GM12878 (cell line): ENCODE measurements around the gene RAF1. TPM values are rescaled to one million over a fixed set of nuclear protein-coding genes. Genes with fewer than 3 reads are reported as not detected.
A peak's percentile ranks its signal among the peaks of the same experiment; 100 is the strongest.

Source experiments
- ATAC-seq: fragments of 200-7000 bp; cut with Tn5 transposase; 3 replicates; pipeline ENCODE4 v1.9.1; 2020; ENCODE audit warnings: mild to moderate bottlenecking, moderate library complexity
- BruUV-seq: library from RNA; stranded (reverse); fragments of 400-500 nt; replicated peaks from 2 replicates; lab custom pipeline; 2021; lab: Mats Ljungman, UMichigan
- CTCF ChIA-PET: fragments of 300-600 bp; sonication (Branson Sonifier 250); formaldehyde crosslinking; extraction: SDS; loops from one replicate; lab custom pipeline; 2021; ENCODE audit warnings: inconsistent platforms; lab: Yijun Ruan, JAX
- POLR2A ChIA-PET: fragments of 350-600 bp; formaldehyde crosslinking; extraction: SDS; loops from one replicate; lab custom pipeline; 2021; ENCODE audit warnings: inconsistent platforms; lab: Charles Lee
- RAD21 ChIA-PET: fragments of 300-600 bp; sonication (Branson Sonifier 250); formaldehyde crosslinking; loops from one replicate; lab custom pipeline; 2023; ENCODE audit warnings: antibody characterized with exemption; ENCODE audit not compliant: unreplicated experiment; lab: Charles Lee
- SMC1A ChIA-PET: fragments of 300-600 bp; sonication (Branson Sonifier 250); formaldehyde crosslinking; loops from one replicate; lab custom pipeline; 2023; ENCODE audit not compliant: unreplicated experiment, uncharacterized antibody; lab: Charles Lee
- DNase-seq: peaks from one replicate; pipeline ENCODE4 v3.0.0-alpha.2; 2011; ENCODE audit warnings: low read depth, low spot score
- FAIRE-seq: peaks from 3 replicates; lab custom pipeline; 2011; peaks lifted over from hg19 to GRCh38; lab: Jason Lieb, UNC
- H2AFZ ChIP-seq: 2 replicates; pipeline ENCODE4 v1.6.0; 2011; ENCODE audit warnings: low read depth, low read length, control low read depth; ENCODE audit not compliant: control insufficient read depth
- H3K27ac ChIP-seq: 2 replicates; pipeline ENCODE4 v1.5.1; 2011; ENCODE audit warnings: control low read depth; ENCODE audit not compliant: control insufficient read depth, insufficient read depth
- H3K27me3 ChIP-seq, 2 experiments: replicated peaks in 1 of 2; 2 replicates each; pipeline versions ENCODE4 v1.6.0 to v1.6.1; 2011; ENCODE audit warnings: low read length in 1 of 2; ENCODE audit not compliant: control insufficient read depth in 2 of 2, insufficient read depth in 2 of 2
- H3K36me3 ChIP-seq, 2 experiments: 2 replicates each; pipeline ENCODE4 v1.5.1; 2011; ENCODE audit warnings: low read length in 1 of 2; ENCODE audit not compliant: control insufficient read depth in 2 of 2, insufficient read depth in 2 of 2
- H3K4me1 ChIP-seq: 2 replicates; pipeline ENCODE4 v1.6.1; 2011; ENCODE audit warnings: mild to moderate bottlenecking, low read length, moderate library complexity, mixed read lengths; ENCODE audit not compliant: control insufficient read depth, insufficient read depth
- H3K4me2 ChIP-seq: 2 replicates; pipeline ENCODE4 v1.6.0; 2011; ENCODE audit warnings: control low read depth; ENCODE audit not compliant: control insufficient read depth, insufficient read depth
- H3K4me3 ChIP-seq: fragments of 200-600 bp; sonication (generic); 2 replicates; pipeline ENCODE4 v1.5.1; 2016
- H3K79me2 ChIP-seq: 2 replicates; pipeline ENCODE4 v1.6.0; 2011; ENCODE audit warnings: low read length; ENCODE audit not compliant: control insufficient read depth, insufficient read depth
- H3K9ac ChIP-seq: 2 replicates; pipeline ENCODE4 v1.8.0; 2011; ENCODE audit warnings: low read length, control low read depth, mixed read lengths; ENCODE audit not compliant: control insufficient read depth, insufficient read depth
- H3K9me3 ChIP-seq: replicated peaks from 3 replicates; pipeline ENCODE4 v1.5.1; 2011; ENCODE audit warnings: mild to moderate bottlenecking, low read length; ENCODE audit not compliant: control insufficient read depth, insufficient read depth
- H4K20me1 ChIP-seq: 2 replicates; pipeline ENCODE4 v1.6.0; 2011; ENCODE audit not compliant: control insufficient read depth, insufficient read depth
- FOXM1 ChIP-seq: IDR thresholded peaks from 2 replicates; pipeline ENCODE4 v1.6.1; 2012; ENCODE audit warnings: low read depth, mild to moderate bottlenecking, inconsistent platforms, low read length, moderate library complexity
- MEF2B ChIP-seq: fragments of 450-650 bp; IDR thresholded peaks from 2 replicates; pipeline ENCODE4 v1.6.1; 2018; ENCODE audit warnings: mild to moderate bottlenecking, moderate library complexity; ENCODE audit not compliant: partially characterized antibody, poor library complexity, severe bottlenecking
- MTA2 ChIP-seq: fragments of 450-650 bp; IDR thresholded peaks from 2 replicates; pipeline ENCODE4 v1.6.1; 2016; ENCODE audit warnings: low read depth, mild to moderate bottlenecking, moderate library complexity
- NFIC ChIP-seq: IDR thresholded peaks from 2 replicates; pipeline ENCODE4 v1.6.1; 2012; ENCODE audit warnings: low read depth, mild to moderate bottlenecking, inconsistent platforms, low read length, moderate library complexity
- SRF ChIP-seq, 2 experiments: IDR thresholded peaks; 2 replicates each; pipeline ENCODE4 v1.6.1; 2011; ENCODE audit warnings: low read depth in 2 of 2, low read length in 2 of 2, mild to moderate bottlenecking in 1 of 2, moderate library complexity in 1 of 2
- in situ Hi-C: fragments of 300-500 bp; cut with MboI; formaldehyde crosslinking; loops from 9 replicates; pipeline ENCODE4 v1.14.3; 2018; ENCODE audit warnings: mixed read lengths
- intact Hi-C: fragments of 100-400 bp; cut with micrococcal nuclease; formaldehyde crosslinking; loops from one replicate; pipeline ENCODE4 v1.14.2; 2022; ENCODE audit not compliant: unreplicated experiment
- polyA plus RNA-seq, 11 experiments: library from polyadenylated mRNA; depleted of rRNA in 4 of 11; unstranded in 6 of 11; stranded (reverse) in 5 of 11; fragments of >200 nt; fragmentation: Nextera tagmentation in 4 of 11; fragmentation: Illumina TruSeq in 1 of 11; extraction: Ambion mirVana in 4 of 11; extraction: Trizol in 1 of 11; gene quantifications; 1 replicate in 1 of 11; 2 replicates in 10 of 11; pipeline versions ENCODE4 v1.2.1 to v1.2.3, GENCODE V29; 2011 to 2016; ENCODE audit warnings: inconsistent platforms in 2 of 11, missing spikeins in 2 of 11, low read depth in 1 of 11
- total RNA-seq, 4 experiments: library from RNA; depleted of rRNA in 3 of 4; stranded (reverse); fragments of >200 nt in 3 of 4; fragmentation: Illumina TruSeq in 1 of 4; extraction: Trizol in 1 of 4; gene quantifications; 2 replicates each; pipeline versions ENCODE4 v1.2.1 to v1.2.3, GENCODE V29; 2013 to 2021
- TF ChIP-seq, protein P1 (sequence below): IDR thresholded peaks from 2 replicates; pipeline ENCODE4 v1.6.1; 2011; ENCODE audit warnings: low read depth, mild to moderate bottlenecking, low read length, moderate library complexity, borderline replicate concordance; ENCODE audit errors: extremely low read depth
- TF ChIP-seq, protein P2 (sequence below): IDR thresholded peaks from 2 replicates; pipeline ENCODE4 v1.6.1; 2012; ENCODE audit warnings: low read depth, low read length, improper control_type of control experiment
- TF ChIP-seq, protein P3 (sequence below): fragments of 450-650 bp; IDR thresholded peaks from 2 replicates; pipeline ENCODE4 v1.6.1; 2016; ENCODE audit warnings: mild to moderate bottlenecking
- TF ChIP-seq, protein P4 (sequence below): fragments of 450-650 bp; IDR thresholded peaks from 2 replicates; pipeline ENCODE4 v1.6.1; 2014; ENCODE audit warnings: mild to moderate bottlenecking

RAF1 gene
- total and polyA plus RNA-seq, 10 of the 15 experiments (the other 5 are each of a cell fraction or from before 2014, with no cell fraction given) = 20.4 to 151 (median 77.8) TPM

DNA sequence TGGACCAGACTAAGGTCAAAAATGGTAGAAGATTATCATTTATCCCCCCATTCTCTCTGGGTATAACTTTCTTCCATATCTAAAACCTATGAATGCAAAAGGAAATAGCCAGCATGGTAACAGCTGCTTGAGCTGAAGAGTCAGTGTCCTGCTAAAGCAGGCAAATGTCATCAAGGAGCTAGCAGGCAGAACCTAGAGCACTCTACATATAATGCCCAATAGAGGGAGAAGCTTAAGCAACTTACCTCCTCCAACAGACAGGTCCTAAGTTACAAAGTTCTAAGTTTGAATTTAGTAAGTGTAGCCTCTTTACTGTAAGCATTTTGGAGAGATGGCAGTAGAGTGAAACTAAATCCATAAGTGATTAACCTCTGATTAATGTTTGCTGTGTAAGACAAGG is 7.7 kb downstream of the RAF1 start:
- no peaks in the 10 kb centered on the region for H3K9me3 ChIP-seq
- H3K4me3 ChIP-seq = no peak overlapping the region; the same call in 1 of the 2 replicates
- ChIA-PET CTCF (interaction anchor here (0.9 kb wide), 1 partner anchor 33 kb away, joined by 3 read pairs; no protein-coding TSS in a partner anchor), POLR2A (interaction anchor here (9.5 kb wide), 1 partner anchor 8 kb away, joined by 125 read pairs; no protein-coding TSS in a partner anchor), SMC1A (interaction anchor here (2.0 kb wide), 1 partner anchor 8 kb away, joined by 10 read pairs; no protein-coding TSS in a partner anchor), RAD21 (no interaction called here)
- peak; percentile 50 for ATAC-seq
- H3K27ac ChIP-seq = no peak overlapping the region
- H3K4me2 ChIP-seq = no peak overlapping the region
- H2AFZ ChIP-seq = no peak overlapping the region
- peak; percentile 77 for FAIRE-seq
- BruUV-seq = no TSS peak
- no peak for DNase-seq
- intact Hi-C loops = no loop called here
- in situ Hi-C loops = no loop called here
- H3K36me3 ChIP-seq = no peaks in the 10 kb centered on the region
- peaks cover 14% of the 10 kb centered on the region for H3K4me1 ChIP-seq
- H3K79me2 ChIP-seq = peaks cover 92% of the 10 kb centered on the region
- peaks cover 3% of the 10 kb centered on the region for H4K20me1 ChIP-seq
- H3K9ac ChIP-seq = no peak overlapping the region
- TF ChIP-seq, protein P1, sequence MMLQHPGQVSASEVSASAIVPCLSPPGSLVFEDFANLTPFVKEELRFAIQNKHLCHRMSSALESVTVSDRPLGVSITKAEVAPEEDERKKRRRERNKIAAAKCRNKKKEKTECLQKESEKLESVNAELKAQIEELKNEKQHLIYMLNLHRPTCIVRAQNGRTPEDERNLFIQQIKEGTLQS = no peak
- TF ChIP-seq, protein P2, sequence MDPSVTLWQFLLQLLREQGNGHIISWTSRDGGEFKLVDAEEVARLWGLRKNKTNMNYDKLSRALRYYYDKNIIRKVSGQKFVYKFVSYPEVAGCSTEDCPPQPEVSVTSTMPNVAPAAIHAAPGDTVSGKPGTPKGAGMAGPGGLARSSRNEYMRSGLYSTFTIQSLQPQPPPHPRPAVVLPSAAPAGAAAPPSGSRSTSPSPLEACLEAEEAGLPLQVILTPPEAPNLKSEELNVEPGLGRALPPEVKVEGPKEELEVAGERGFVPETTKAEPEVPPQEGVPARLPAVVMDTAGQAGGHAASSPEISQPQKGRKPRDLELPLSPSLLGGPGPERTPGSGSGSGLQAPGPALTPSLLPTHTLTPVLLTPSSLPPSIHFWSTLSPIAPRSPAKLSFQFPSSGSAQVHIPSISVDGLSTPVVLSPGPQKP = no peak
- TF ChIP-seq, protein P3, sequence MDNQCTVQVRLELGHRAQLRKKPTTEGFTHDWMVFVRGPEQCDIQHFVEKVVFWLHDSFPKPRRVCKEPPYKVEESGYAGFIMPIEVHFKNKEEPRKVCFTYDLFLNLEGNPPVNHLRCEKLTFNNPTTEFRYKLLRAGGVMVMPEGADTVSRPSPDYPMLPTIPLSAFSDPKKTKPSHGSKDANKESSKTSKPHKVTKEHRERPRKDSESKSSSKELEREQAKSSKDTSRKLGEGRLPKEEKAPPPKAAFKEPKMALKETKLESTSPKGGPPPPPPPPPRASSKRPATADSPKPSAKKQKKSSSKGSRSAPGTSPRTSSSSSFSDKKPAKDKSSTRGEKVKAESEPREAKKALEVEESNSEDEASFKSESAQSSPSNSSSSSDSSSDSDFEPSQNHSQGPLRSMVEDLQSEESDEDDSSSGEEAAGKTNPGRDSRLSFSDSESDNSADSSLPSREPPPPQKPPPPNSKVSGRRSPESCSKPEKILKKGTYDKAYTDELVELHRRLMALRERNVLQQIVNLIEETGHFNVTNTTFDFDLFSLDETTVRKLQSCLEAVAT = no peak
- no peak for TF ChIP-seq MTA2
- TF ChIP-seq SRF (IDR thresholded peaks at IDR 0.05; ENCODE audit: low read depth in 2 of 2, low read length in 2 of 2) = no peak
- TF ChIP-seq FOXM1 = no peak
- TF ChIP-seq, protein P4, sequence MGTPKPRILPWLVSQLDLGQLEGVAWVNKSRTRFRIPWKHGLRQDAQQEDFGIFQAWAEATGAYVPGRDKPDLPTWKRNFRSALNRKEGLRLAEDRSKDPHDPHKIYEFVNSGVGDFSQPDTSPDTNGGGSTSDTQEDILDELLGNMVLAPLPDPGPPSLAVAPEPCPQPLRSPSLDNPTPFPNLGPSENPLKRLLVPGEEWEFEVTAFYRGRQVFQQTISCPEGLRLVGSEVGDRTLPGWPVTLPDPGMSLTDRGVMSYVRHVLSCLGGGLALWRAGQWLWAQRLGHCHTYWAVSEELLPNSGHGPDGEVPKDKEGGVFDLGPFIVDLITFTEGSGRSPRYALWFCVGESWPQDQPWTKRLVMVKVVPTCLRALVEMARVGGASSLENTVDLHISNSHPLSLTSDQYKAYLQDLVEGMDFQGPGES = no peak
- TF ChIP-seq NFIC = no peak
- no peak for TF ChIP-seq MEF2B
- H3K27me3 ChIP-seq = no peaks in the 10 kb centered on the region
